SK-N-SH (cell line): ENCODE results near the gene CLDN18.

ENCODE experiments used
- MXI1 ChIP-seq: IDR thresholded peaks from 2 replicates; pipeline ENCODE4 v1.6.1; 2012; ENCODE audit warnings: mild to moderate bottlenecking, low read depth, low read length, improper control_type of control experiment
- NFIC ChIP-seq: IDR thresholded peaks from 2 replicates; pipeline ENCODE4 v1.4.0; 2012; ENCODE audit warnings: borderline replicate concordance
- POLR2AphosphoS5 ChIP-seq: IDR thresholded peaks from 2 replicates; pipeline ENCODE4 v1.6.1; 2012; ENCODE audit warnings: low read depth, low read length
- TF ChIP-seq, protein P1 (sequence below): fragments of 200-600 bp; sonication (generic); IDR thresholded peaks from 2 replicates; pipeline ENCODE4 v1.6.1; 2017; ENCODE audit warnings: antibody characterized with exemption, mild to moderate bottlenecking, moderate library complexity
- TF ChIP-seq, protein P2 (sequence below): IDR thresholded peaks from 2 replicates; pipeline ENCODE4 v1.4.0; 2012; ENCODE audit warnings: low read depth

DNA sequence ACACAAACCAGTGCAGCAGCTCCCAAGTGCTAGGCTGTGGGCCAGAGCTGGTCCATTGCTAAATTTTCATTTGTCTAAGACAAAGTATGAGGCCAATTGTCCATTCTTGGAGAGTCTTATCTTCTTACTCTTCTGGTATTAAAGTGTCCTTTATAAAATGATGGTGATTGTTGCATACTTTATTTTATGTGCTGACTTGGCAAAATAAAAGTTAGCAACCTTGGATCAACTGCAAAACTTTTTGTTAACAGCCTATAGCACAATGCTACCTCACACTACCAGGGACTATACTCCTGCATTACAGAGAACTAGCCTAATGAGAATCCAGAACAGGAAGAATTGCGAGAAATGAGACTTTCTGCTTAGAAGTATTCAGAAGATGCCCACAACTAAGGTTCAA, 44.1 kb downstream of the CLDN18 start:
- no peak for TF ChIP-seq MXI1
- TF ChIP-seq POLR2AphosphoS5 = no peak
- TF ChIP-seq, protein P1, sequence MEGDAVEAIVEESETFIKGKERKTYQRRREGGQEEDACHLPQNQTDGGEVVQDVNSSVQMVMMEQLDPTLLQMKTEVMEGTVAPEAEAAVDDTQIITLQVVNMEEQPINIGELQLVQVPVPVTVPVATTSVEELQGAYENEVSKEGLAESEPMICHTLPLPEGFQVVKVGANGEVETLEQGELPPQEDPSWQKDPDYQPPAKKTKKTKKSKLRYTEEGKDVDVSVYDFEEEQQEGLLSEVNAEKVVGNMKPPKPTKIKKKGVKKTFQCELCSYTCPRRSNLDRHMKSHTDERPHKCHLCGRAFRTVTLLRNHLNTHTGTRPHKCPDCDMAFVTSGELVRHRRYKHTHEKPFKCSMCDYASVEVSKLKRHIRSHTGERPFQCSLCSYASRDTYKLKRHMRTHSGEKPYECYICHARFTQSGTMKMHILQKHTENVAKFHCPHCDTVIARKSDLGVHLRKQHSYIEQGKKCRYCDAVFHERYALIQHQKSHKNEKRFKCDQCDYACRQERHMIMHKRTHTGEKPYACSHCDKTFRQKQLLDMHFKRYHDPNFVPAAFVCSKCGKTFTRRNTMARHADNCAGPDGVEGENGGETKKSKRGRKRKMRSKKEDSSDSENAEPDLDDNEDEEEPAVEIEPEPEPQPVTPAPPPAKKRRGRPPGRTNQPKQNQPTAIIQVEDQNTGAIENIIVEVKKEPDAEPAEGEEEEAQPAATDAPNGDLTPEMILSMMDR = no peak
- TF ChIP-seq, protein P2, sequence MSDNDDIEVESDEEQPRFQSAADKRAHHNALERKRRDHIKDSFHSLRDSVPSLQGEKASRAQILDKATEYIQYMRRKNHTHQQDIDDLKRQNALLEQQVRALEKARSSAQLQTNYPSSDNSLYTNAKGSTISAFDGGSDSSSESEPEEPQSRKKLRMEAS = no peak
- no peak for TF ChIP-seq NFIC
